Mucosa of descending colon (tissue), 3 donors: ENCODE data around the gene RNF214. TPM values are rescaled to one million over a fixed set of nuclear protein-coding genes. Genes with fewer than 3 reads are reported as not detected.

Experiments used
- ATAC-seq: fragments of 200-7000 bp; cut with Tn5 transposase; one replicate; pipeline ENCODE4 v1.9.1; 2020; ENCODE audit warnings: mild to moderate bottlenecking, moderate library complexity
- DNase-seq, 3 donors: peaks; one replicate each; pipeline ENCODE4 v3.0.0-alpha.2; 2020
- H3K36me3 ChIP-seq: fragments of 200-600 bp; one replicate; pipeline ENCODE4 v1.8.0; 2021; ENCODE audit warnings: low read depth, mild to moderate bottlenecking
- H3K4me1 ChIP-seq: fragments of 200-600 bp; one replicate; pipeline ENCODE4 v1.8.0; 2021; ENCODE audit warnings: low read depth, mild to moderate bottlenecking
- H3K4me3 ChIP-seq: fragments of 200-600 bp; one replicate; pipeline ENCODE4 v1.8.0; 2021; ENCODE audit warnings: mild to moderate bottlenecking
- H3K9me3 ChIP-seq: fragments of 200-600 bp; one replicate; pipeline ENCODE4 v1.8.0; 2021; ENCODE audit warnings: mild to moderate bottlenecking
- CTCF ChIP-seq: fragments of 200-600 bp; IDR thresholded peaks from one replicate; pipeline ENCODE4 v1.8.0; 2022; ENCODE audit warnings: antibody characterized with exemption, mild to moderate bottlenecking
- intact Hi-C, 2 donors: fragments of 100-400 bp; cut with DNase I in 1 of 2; cut with micrococcal nuclease in 1 of 2; formaldehyde crosslinking; loops; one replicate each; pipeline versions ENCODE4 v1.11.0 to v1.11.1; 2022; cut with DNase I, micrococcal nuclease
- total RNA-seq, 3 donors: library from RNA; stranded (reverse); fragmentation: NEBNext Ultra II Directional in 2 of 3; extraction: Animal tissue kit (Norgen Biotek cat#: 25700) in 2 of 3; gene quantifications; one replicate each; pipeline versions ENCODE4 v1.2.1 to v1.2.4, GENCODE V29; 2021 to 2023
- donor health status: DM: no; HTN: no; CAD: no; lungs with moderate emphysema.
- donor health status: DM: no; HTN: no; CAD: no.
- donor health status: DM: no; HTN: yes; CAD: no.

RNF214 gene
- total RNA-seq, 3 donors from 2014 or later, result 22.0 to 38.1 (median 25.4) TPM

- peaks cover 41% of the 10 kb centered on the region for H3K4me1 ChIP-seq
- TF ChIP-seq CTCF, result no peak
- no peaks in the 10 kb centered on the region for H3K36me3 ChIP-seq
These were observed 14.1 kb upstream of the RNF214 start for GRCh38 chr11:117218133-117218915.

GRCh38 chr11:117219001-117219400 lies 13.5 kb upstream of the RNF214 start:
- H3K36me3 ChIP-seq, result no peaks in the 10 kb centered on the region
- DNase-seq (no peak), ATAC-seq (no peak)
- no peak for TF ChIP-seq CTCF
- intact Hi-C loops, result no loop called here
- no peak overlapping the region for H3K4me3 ChIP-seq
- H3K9me3 ChIP-seq, result no peaks in the 10 kb centered on the region
- peaks cover 46% of the 10 kb centered on the region for H3K4me1 ChIP-seq

More at GRCh38 chr11:117218133-117218915, 14.1 kb upstream of the RNF214 start:
- Histone ChIP-seq H3K4me3 (no peak overlapping the region), H3K9me3 (no peaks in the 10 kb centered on the region)
- no peak for ATAC-seq
- peak in 1 of 3 donors; percentile 21 for DNase-seq
- intact Hi-C loops, result no loop called here

- Histone ChIP-seq H3K36me3 (no peaks in the 10 kb centered on the region), H3K4me3 (no peak overlapping the region), H3K4me1 (peaks cover 51% of the 10 kb centered on the region), H3K9me3 (no peaks in the 10 kb centered on the region)
- ATAC-seq (no peak), DNase-seq (peak in 1 of 3 donors; percentile 7)
- no peak for TF ChIP-seq CTCF
- intact Hi-C loops, result no loop called here
These were observed 13.0 kb upstream of the RNF214 start for GRCh38 chr11:117219455-117219854.

- intact Hi-C loops, result no loop called here
- TF ChIP-seq CTCF, result no peak
- Histone ChIP-seq H3K4me1 (peaks cover 56% of the 10 kb centered on the region), H3K36me3 (no peaks in the 10 kb centered on the region), H3K9me3 (no peaks in the 10 kb centered on the region), H3K4me3 (no peak overlapping the region)
- peak; percentile 30 for ATAC-seq
- peak in 1 of 3 donors; percentile 15 for DNase-seq
These were observed 12.5 kb upstream of the RNF214 start for GRCh38 chr11:117219995-117220394.

- no peak for TF ChIP-seq CTCF
- H3K36me3 ChIP-seq, result no peaks in the 10 kb centered on the region
- DNase-seq (peak in 2 of 3 donors; percentile 42 to 68), ATAC-seq (no peak)
- intact Hi-C loops, result no loop called here
- no peak overlapping the region for H3K4me3 ChIP-seq
- H3K9me3 ChIP-seq, result no peaks in the 10 kb centered on the region
- peaks cover 62% of the 10 kb centered on the region for H3K4me1 ChIP-seq
These were observed 11.9 kb upstream of the RNF214 start for GRCh38 chr11:117220568-117220967.
